ENCODE measurements around the gene SULF2.
"Not testable (repeated sequence)": the region's sequence is repeated elsewhere in the genome, so short reads cannot be mapped to it uniquely, and the experiment has no call there.

SULF2 gene

DNA sequence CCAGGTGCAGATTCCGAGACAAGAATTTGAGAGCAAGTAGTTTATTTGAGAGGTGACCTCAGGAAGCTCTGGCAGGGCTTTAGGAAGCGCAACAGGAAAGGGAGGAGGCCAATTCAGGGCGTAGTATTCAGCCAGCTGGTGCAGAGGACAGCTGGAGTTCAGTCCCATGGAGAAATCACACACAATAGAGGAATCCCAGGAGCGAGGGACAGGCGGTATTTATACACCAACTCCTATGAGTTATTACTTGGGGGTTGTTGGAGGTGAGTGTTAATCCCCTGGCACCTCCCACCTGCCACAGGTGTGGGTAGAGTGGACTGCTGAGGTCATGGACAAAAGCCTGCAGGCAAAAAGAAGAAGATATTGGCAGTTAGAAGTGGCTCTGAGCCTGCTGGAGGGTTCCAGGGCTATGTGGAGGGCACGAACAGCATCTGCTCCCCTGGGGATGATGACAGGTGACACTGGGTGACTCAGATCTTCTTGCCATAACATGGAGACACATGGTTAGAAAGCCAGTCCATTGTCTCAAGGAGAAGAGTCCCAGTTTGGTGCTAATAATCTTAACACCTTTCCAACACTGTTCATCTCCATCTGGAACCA is 13.9 kb upstream of the SULF2 start:
- no peak overlapping the region for H3K27ac ChIP-seq
- H3K4me2 ChIP-seq (ENCODE audit: low read length): no peak overlapping the region
- no peaks in the 10 kb centered on the region for H3K36me3 ChIP-seq (ENCODE audit: control insufficient read depth, insufficient read depth, low read length)
- no peak overlapping the region for H3K9ac ChIP-seq
- H3K4me3 ChIP-seq (ENCODE audit: low read depth, low read length): no peak overlapping the region
- H3K27me3 ChIP-seq (ENCODE audit: control insufficient read depth, insufficient read depth, low read length): no peaks in the 10 kb centered on the region
- H3K79me2 ChIP-seq: no peaks in the 10 kb centered on the region
- H2AFZ ChIP-seq: no peak overlapping the region
- no peaks in the 10 kb centered on the region for H3K9me3 ChIP-seq (ENCODE audit: control insufficient read depth, low read length)
- H3K4me1 ChIP-seq: no peaks in the 10 kb centered on the region
- TF ChIP-seq, protein P1, sequence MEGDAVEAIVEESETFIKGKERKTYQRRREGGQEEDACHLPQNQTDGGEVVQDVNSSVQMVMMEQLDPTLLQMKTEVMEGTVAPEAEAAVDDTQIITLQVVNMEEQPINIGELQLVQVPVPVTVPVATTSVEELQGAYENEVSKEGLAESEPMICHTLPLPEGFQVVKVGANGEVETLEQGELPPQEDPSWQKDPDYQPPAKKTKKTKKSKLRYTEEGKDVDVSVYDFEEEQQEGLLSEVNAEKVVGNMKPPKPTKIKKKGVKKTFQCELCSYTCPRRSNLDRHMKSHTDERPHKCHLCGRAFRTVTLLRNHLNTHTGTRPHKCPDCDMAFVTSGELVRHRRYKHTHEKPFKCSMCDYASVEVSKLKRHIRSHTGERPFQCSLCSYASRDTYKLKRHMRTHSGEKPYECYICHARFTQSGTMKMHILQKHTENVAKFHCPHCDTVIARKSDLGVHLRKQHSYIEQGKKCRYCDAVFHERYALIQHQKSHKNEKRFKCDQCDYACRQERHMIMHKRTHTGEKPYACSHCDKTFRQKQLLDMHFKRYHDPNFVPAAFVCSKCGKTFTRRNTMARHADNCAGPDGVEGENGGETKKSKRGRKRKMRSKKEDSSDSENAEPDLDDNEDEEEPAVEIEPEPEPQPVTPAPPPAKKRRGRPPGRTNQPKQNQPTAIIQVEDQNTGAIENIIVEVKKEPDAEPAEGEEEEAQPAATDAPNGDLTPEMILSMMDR (IDR thresholded peaks at IDR 0.05): no peak

DNA sequence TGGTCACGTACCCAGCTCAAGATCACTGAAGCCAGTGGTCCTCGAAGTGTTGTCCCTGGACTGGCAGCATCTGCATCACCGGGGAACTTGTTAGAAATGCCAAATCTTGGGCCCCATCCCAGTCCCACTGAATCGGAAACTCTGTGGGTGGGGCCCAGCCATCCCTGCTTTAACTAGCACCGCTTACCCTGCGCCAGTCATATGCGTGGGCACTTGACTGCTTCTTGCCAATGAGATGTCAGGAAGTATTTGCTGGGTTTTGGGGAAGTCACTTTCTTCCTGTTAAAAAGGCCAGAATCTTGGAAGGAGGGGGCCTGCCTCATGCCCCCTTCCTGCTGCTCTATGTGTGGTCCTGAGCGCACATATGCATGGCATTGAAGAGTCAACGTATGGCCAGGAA is 11.7 kb upstream of the SULF2 start:
- Histone ChIP-seq H3K79me2 (no peaks in the 10 kb centered on the region), H3K36me3 (ENCODE audit: control insufficient read depth, insufficient read depth, low read length) (no peaks in the 10 kb centered on the region), H3K4me2 (ENCODE audit: low read length) (no peak overlapping the region), H3K4me1 (no peaks in the 10 kb centered on the region), H3K4me3 (ENCODE audit: low read depth, low read length) (no peak overlapping the region), H3K9ac (no peak overlapping the region), H3K27me3 (ENCODE audit: control insufficient read depth, insufficient read depth, low read length) (no peaks in the 10 kb centered on the region), H3K27ac (no peak overlapping the region), H2AFZ (no peak overlapping the region), H3K9me3 (ENCODE audit: control insufficient read depth, low read length) (no peaks in the 10 kb centered on the region)
- TF ChIP-seq, protein P1 (IDR thresholded peaks at IDR 0.05): no peak

DNA sequence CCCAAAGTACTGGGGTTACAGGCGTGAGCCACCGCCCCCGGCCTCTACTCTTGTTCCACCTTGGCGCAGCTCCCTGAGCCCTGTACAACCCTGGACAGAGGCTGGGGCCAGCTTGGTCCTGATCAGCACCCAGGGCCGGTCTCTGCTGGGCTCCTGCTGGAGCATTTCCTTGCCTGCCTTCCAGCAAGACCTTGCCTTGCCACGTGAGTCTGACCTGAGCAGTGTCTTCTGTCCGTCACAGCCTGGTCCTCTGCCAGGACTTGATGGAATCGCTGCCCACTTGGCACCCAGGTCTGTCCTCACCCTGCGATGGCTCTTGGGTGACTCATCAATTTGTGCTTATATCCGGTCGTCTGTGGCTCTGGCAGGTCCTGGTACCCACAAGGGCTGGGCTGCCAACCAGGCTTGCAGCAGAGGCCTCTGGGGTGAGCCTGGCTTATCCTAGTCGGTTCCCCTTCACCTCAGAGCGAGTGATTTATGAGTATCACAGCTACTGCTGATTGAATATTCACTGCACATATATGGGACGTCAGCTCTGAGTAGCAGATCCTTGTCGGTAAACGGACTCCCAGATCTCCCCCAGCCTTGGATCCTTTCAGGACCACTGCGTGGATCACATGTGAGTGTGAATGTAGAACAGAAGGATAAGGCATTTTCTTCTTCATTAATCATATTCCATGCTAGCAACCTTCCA is 10.1 kb upstream of the SULF2 start:
- TF ChIP-seq, protein P1 (IDR thresholded peaks at IDR 0.05): no peak
- no peak overlapping the region for H3K4me3 ChIP-seq (ENCODE audit: low read depth, low read length)
- H3K79me2 ChIP-seq: no peaks in the 10 kb centered on the region
- H3K9ac ChIP-seq: no peak overlapping the region
- no peak overlapping the region for H3K4me2 ChIP-seq (ENCODE audit: low read length)
- H3K4me1 ChIP-seq: no peaks in the 10 kb centered on the region
- no peak overlapping the region for H3K27ac ChIP-seq
- H3K36me3 ChIP-seq (ENCODE audit: control insufficient read depth, insufficient read depth, low read length): no peaks in the 10 kb centered on the region
- no peak overlapping the region for H2AFZ ChIP-seq
- H3K9me3 ChIP-seq (ENCODE audit: control insufficient read depth, low read length): no peaks in the 10 kb centered on the region
- no peaks in the 10 kb centered on the region for H3K27me3 ChIP-seq (ENCODE audit: control insufficient read depth, insufficient read depth, low read length)

DNA sequence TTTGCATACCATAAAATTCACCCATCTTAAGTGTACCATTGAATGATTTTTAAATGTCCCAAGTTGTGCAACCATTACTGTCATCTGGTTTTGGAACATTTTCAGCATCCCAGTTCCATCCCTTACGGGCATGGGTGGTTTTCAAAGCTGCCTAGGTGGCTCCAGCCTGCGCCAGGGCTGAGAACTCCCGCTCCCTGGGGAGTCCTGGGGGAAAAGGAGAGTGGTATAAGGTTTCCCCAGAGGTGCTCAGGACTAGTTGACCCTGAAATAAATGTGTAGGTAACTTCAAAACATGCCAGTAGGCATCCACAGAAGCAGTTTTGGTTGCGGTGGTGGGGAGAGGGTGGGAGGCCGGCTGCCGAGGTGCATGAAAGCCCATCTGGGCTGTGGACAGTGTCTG is 9.0 kb upstream of the SULF2 start:
- not testable (repeated sequence) for H2AFZ ChIP-seq; H3K27me3 ChIP-seq (ENCODE audit: control insufficient read depth, insufficient read depth, low read length); H3K4me3 ChIP-seq (ENCODE audit: low read depth, low read length); H3K36me3 ChIP-seq (ENCODE audit: control insufficient read depth, insufficient read depth, low read length); H3K9me3 ChIP-seq (ENCODE audit: control insufficient read depth, low read length); H3K79me2 ChIP-seq; H3K27ac ChIP-seq; H3K4me1 ChIP-seq; H3K4me2 ChIP-seq (ENCODE audit: low read length); H3K9ac ChIP-seq

DNA sequence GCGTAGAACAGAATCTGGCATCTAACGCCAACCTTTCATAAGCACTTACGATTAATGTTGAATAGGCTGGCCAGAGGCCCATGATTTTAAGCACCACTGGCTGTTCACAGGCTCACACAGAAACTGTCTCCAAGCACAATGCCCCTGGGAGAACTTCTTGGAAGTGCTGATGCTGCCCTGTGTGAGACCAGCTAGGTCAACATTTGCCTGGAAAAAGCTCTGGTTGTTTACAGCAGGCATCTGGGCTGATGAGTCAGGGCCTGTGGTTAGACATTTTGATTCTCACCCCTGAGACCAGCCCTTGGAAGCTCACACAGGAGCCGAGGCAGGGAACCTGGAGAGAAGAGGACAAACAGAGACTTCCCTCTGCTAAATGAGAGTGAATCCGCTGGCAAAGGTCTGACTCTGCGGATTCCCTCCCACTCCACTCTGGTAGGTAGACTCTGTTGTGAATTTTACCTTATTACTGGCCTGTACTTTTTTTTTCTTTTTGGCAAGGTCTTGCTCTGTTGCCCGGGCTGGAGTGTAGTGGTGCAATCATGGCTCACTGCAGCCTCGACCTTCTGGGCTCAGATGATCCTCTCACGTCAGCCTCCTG is 6.8 kb upstream of the SULF2 start:
- H3K27ac ChIP-seq: no peak overlapping the region
- H3K9me3 ChIP-seq (ENCODE audit: control insufficient read depth, low read length): no peaks in the 10 kb centered on the region
- TF ChIP-seq, protein P1 (IDR thresholded peaks at IDR 0.05): no peak
- H2AFZ ChIP-seq: no peak overlapping the region
- H3K4me2 ChIP-seq (ENCODE audit: low read length): no peak overlapping the region
- H3K79me2 ChIP-seq: no peaks in the 10 kb centered on the region
- H3K4me1 ChIP-seq: no peaks in the 10 kb centered on the region
- H3K27me3 ChIP-seq (ENCODE audit: control insufficient read depth, insufficient read depth, low read length): no peaks in the 10 kb centered on the region
- H3K36me3 ChIP-seq (ENCODE audit: control insufficient read depth, insufficient read depth, low read length): no peaks in the 10 kb centered on the region
- no peak overlapping the region for H3K9ac ChIP-seq
- H3K4me3 ChIP-seq (ENCODE audit: low read depth, low read length): no peak overlapping the region

All from parathyroid adenoma (tissue), 2 donors.